Measurements from ENCODE around the gene ZNF138. TPM values are rescaled to one million over a fixed set of nuclear protein-coding genes. Genes with fewer than 3 reads are reported as not detected.
"Not testable (repeated sequence)": the region's sequence is repeated elsewhere in the genome, so short reads cannot be mapped to it uniquely, and the experiment has no call there.

The ZNF138 gene
- total RNA-seq, 1 experiment from 2014 or later = 19.1 TPM

DNA sequence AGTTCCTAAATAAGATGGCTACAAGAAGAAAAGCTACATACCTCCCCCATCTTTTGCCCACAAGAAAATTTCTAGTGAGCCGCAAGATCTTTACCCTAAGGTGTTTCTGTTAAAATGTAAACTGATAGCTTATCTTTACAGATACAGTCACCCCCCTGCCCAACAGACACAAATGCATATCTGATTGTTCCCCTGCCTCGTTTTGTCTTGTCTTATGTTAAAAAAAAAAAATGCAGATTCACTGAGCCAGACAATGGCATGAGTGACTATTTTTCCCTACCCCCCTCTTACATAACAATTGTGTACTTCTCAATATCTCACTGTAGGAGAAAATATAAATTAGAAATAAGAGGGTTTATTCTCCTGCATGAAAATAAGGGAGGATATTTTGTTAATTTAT lies 8.5 kb downstream of the ZNF138 start:
- no peak overlapping the region for H3K27ac ChIP-seq
- DNase-seq = no peak
- H3K4me1 ChIP-seq = no peaks in the 10 kb centered on the region
- H3K27me3 ChIP-seq = no peaks in the 10 kb centered on the region
- peaks cover 69% of the 10 kb centered on the region for H3K36me3 ChIP-seq
- no peak overlapping the region for H3K4me3 ChIP-seq
- 0 out of 2 replicates have a peak, but pooled peaks cover 2% of the 10 kb centered on the region for H3K9me3 ChIP-seq (replicated peaks)

- Histone ChIP-seq H3K27me3 (no peaks in the 10 kb centered on the region), H3K4me3 (no peak overlapping the region), H3K27ac (no peak overlapping the region), H3K36me3 (peaks cover 38% of the 10 kb centered on the region), H3K4me1 (no peaks in the 10 kb centered on the region), H3K9me3 (replicated peaks) (0 out of 2 replicates have a peak, but pooled peaks cover 2% of the 10 kb centered on the region)
- DNase-seq = no peak
These were observed 13.6 kb downstream of the ZNF138 start for GRCh38 chr7:64807731-64808365.

- Histone ChIP-seq H3K27me3 (no peaks in the 10 kb centered on the region), H3K4me1 (no peaks in the 10 kb centered on the region), H3K9me3 (replicated peaks) (no peaks in the 10 kb centered on the region), H3K4me3 (no peak overlapping the region), H3K27ac (no peak overlapping the region), H3K36me3 (peaks cover 22% of the 10 kb centered on the region)
- DNase-seq = no peak
These were observed 17.5 kb downstream of the ZNF138 start for GRCh38 chr7:64811767-64812166.

DNA sequence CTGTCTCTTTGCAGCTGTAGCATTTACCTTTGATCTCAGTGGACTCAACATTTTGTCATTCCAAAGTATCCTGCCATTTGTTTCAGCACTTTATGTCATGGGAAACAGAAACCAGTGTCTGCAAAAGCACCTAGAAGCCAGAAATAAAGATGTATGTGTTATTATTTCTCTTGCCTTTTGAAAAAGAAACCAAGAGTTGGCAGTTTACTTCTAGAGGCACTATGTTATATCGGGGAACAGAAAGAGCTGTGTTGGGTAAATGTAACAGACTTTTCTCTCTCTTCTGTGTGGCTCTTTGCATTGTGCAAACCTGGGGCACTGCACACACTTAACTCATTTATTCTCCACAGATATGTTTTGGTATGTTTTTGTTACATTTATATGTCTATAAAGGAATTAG lies 36.7 kb downstream of the ZNF138 start:
- no peak overlapping the region for H3K27ac ChIP-seq
- peaks cover 4% of the 10 kb centered on the region; the same call in 1 of the 2 replicates for H3K9me3 ChIP-seq (replicated peaks)
- no peak for DNase-seq
- H3K27me3 ChIP-seq = no peaks in the 10 kb centered on the region
- no peaks in the 10 kb centered on the region for H3K4me1 ChIP-seq
- H3K36me3 ChIP-seq = peaks cover 9% of the 10 kb centered on the region; the same call in 1 of the 2 replicates
- H3K4me3 ChIP-seq = no peak overlapping the region

GRCh38 chr7:64832136-64832535 lies 37.9 kb downstream of the ZNF138 start:
- no peak overlapping the region for H3K4me3 ChIP-seq
- peaks cover 4% of the 10 kb centered on the region; the same call in 1 of the 2 replicates for H3K9me3 ChIP-seq (replicated peaks)
- H3K27ac ChIP-seq = no peak overlapping the region
- no peak for DNase-seq
- H3K36me3 ChIP-seq = peaks cover 9% of the 10 kb centered on the region; the same call in 1 of the 2 replicates
- no peaks in the 10 kb centered on the region for H3K27me3 ChIP-seq
- H3K4me1 ChIP-seq = no peaks in the 10 kb centered on the region

DNA sequence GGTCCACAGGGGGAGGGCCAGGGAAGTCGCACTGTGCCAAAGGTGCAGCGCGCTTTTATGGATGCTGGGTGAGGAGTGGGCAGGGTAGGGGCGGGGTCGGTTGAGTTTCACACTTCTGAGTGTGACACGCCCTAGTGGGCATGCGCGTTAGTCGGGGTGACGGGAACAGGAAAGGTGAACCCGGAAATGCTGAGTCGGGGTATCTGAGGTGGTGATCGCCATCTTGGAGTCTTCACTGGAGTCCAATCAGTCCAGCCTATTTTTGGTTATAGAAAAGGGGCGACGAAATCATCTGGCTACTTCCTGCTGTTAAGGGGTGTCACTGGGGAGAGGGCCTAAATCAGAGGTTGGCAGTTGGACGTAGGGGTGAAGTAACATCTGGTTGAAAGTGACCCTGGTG lies 40.8 kb downstream of the ZNF138 start:
- DNase-seq = no peak
- H3K9me3 ChIP-seq (replicated peaks) = peaks cover 4% of the 10 kb centered on the region; the same call in 1 of the 2 replicates
- no peak overlapping the region for H3K4me3 ChIP-seq
- no peak overlapping the region for H3K27ac ChIP-seq
- H3K36me3 ChIP-seq = peaks cover 2% of the 10 kb centered on the region; the same call in 1 of the 2 replicates
- H3K4me1 ChIP-seq = no peaks in the 10 kb centered on the region
- no peaks in the 10 kb centered on the region for H3K27me3 ChIP-seq

DNA sequence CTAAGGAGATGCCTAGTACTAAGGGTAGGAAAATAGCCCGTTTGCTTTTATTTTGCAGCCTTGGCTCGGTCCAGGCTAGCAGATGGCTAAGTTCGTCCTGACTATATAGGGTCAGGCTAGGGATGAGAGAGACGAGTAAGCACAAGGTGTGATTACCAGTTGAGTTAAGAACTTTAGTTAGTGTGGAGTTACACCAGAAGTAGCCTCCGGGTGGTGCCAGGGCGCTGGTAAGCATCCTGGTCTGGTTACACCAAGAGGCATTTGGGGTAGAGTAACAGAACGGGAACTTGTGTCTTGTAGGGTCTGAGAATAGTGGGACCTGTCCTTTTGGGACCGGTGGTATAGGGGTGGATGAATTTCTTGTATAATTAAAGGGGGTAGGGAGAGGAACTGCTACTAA lies 41.6 kb downstream of the ZNF138 start:
- H3K4me1 ChIP-seq; H3K36me3 ChIP-seq; H3K27me3 ChIP-seq; DNase-seq; H3K9me3 ChIP-seq (replicated peaks); H3K4me3 ChIP-seq; H3K27ac ChIP-seq: not testable (repeated sequence)

DNA sequence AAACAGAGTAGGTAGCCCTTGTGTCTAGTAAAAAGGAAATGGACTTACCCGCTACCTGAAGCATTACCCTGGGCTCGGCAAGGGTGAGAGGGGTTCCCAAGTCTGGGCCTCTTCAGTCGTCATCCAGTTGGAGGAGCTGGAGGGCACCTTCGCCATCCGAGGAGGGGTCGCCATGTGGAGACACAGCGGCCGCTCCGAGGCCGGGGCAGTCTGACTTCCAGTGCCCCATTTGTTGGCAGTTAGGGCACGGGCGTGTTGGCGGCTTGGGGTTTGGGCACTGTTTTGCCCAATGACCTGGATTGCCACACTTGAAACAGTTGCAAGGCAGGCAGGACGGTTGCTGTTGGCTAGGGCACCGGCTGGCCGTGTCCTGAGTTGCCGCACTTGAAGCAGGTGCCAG lies 43.8 kb downstream of the ZNF138 start:
- not testable (repeated sequence) for H3K27ac ChIP-seq; H3K9me3 ChIP-seq (replicated peaks); H3K4me3 ChIP-seq; H3K27me3 ChIP-seq; H3K36me3 ChIP-seq; H3K4me1 ChIP-seq; DNase-seq

GRCh38 chr7:64838691-64839090 lies 44.5 kb downstream of the ZNF138 start:
- Histone ChIP-seq H3K27me3 (no peaks in the 10 kb centered on the region), H3K9me3 (replicated peaks) (peaks cover 4% of the 10 kb centered on the region; the same call in 1 of the 2 replicates), H3K4me3 (no peak overlapping the region), H3K4me1 (no peaks in the 10 kb centered on the region), H3K27ac (no peak overlapping the region), H3K36me3 (no peaks in the 10 kb centered on the region)
- DNase-seq = no peak

GRCh38 chr7:64839910-64840309 lies 45.7 kb downstream of the ZNF138 start:
- Histone ChIP-seq H3K4me3 (no peak overlapping the region), H3K4me1 (no peaks in the 10 kb centered on the region), H3K9me3 (replicated peaks) (no peaks in the 10 kb centered on the region), H3K27me3 (no peaks in the 10 kb centered on the region), H3K36me3 (no peaks in the 10 kb centered on the region), H3K27ac (no peak overlapping the region)
- DNase-seq = no peak

- Histone ChIP-seq H3K4me3 (peak overlapping the region; percentile 42), H3K9me3 (replicated peaks) (no peaks in the 10 kb centered on the region), H3K4me1 (no peaks in the 10 kb centered on the region), H3K27ac (peak overlapping the region; percentile 28), H3K27me3 (no peaks in the 10 kb centered on the region), H3K36me3 (no peaks in the 10 kb centered on the region)
- peak; percentile 70 to 72 for DNase-seq
These were observed 55.2 kb downstream of the ZNF138 start for GRCh38 chr7:64849250-64849923.

DNA sequence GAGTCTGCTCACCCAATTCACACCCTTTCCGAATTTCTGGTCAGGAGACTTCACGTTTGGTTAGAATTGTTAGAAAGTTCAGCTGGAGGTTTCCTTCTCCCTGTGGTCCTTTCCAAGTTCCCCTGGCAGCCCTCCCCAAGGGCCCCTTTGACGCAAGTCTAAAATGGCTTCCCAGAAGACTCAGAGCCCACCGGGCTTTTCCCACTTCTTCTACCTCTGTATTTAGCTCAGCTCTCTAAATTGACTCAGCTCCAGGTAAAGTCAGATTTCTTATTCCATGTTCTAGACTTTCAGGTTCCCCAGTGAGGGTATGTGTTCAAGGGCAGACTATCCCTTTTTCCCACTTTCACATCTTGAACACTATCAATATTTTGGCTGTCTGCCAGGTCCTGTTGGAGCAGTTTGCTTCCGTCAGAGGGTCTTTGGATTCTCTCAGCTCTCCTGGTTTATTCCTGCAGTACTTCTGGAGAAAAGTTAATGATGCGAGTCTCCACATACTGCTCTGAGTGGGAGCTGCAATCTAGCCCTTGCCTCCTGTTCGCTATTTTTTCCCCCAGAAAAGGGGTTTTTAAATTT lies 55.8 kb downstream of the ZNF138 start:
- Histone ChIP-seq H3K4me3 (peak overlapping the region; percentile 42), H3K4me1 (no peaks in the 10 kb centered on the region), H3K36me3 (no peaks in the 10 kb centered on the region), H3K27ac (peak overlapping the region; percentile 28), H3K9me3 (replicated peaks) (no peaks in the 10 kb centered on the region), H3K27me3 (no peaks in the 10 kb centered on the region)
- no peak for DNase-seq

DNA sequence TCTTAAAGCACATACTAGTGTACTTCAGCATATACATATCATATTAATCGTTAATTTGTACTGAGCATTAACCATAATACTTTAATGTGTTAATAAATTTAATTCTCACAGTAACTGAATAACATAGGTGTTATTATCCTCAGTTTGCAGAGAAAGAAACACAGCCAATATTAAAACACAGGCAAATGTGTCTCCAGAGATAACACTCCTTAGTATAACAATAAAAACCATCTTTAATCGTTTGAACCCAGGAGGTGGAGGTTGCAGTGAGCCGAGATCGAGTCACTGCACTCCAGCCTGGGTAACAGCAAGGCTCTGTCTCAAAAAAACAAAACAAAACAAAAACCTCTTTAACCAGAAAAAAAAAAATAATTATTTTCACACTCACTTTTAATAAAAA lies 59.5 kb downstream of the ZNF138 start:
- H3K36me3 ChIP-seq = no peaks in the 10 kb centered on the region
- H3K27me3 ChIP-seq = no peaks in the 10 kb centered on the region
- no peaks in the 10 kb centered on the region for H3K9me3 ChIP-seq (replicated peaks)
- no peaks in the 10 kb centered on the region for H3K4me1 ChIP-seq
- no peak for DNase-seq
- H3K4me3 ChIP-seq = no peak overlapping the region
- H3K27ac ChIP-seq = no peak overlapping the region

DNA sequence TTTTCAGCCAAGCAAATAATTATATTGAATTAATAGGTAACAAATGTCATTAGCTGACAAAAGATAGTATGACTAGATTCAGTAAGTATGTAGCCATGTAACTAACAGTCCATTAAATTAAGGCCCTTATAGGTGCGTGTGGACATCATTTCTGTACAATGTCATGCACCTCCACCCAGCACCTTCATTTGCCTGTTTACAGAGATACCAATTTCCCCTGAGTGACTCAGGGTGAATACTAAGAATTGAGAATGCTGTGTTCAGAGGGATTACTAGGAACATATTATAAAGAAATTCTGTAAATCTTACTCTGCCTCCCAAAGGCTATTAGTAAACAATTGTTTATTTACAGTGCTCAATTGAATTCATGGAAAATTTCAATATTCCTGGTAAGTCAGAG lies 60.7 kb downstream of the ZNF138 start:
- Histone ChIP-seq H3K4me3 (no peak overlapping the region), H3K27me3 (no peaks in the 10 kb centered on the region), H3K4me1 (no peaks in the 10 kb centered on the region), H3K36me3 (no peaks in the 10 kb centered on the region), H3K27ac (no peak overlapping the region), H3K9me3 (replicated peaks) (no peaks in the 10 kb centered on the region)
- DNase-seq = no peak

GRCh38 chr7:64863021-64863420 lies 68.8 kb downstream of the ZNF138 start:
- H3K4me3 ChIP-seq = no peak overlapping the region
- no peak for DNase-seq
- no peak overlapping the region for H3K27ac ChIP-seq
- 0 out of 2 replicates have a peak, but pooled peaks cover 3% of the 10 kb centered on the region for H3K9me3 ChIP-seq (replicated peaks)
- H3K4me1 ChIP-seq = no peaks in the 10 kb centered on the region
- no peaks in the 10 kb centered on the region for H3K36me3 ChIP-seq
- no peaks in the 10 kb centered on the region for H3K27me3 ChIP-seq

Measured in SJCRH30 (cell line).